K562 (cell line): ENCODE measurements around the gene C2. TPM values are rescaled to one million over a fixed set of nuclear protein-coding genes. Genes with fewer than 3 reads are reported as not detected.

ENCODE experiments used
- ATAC-seq: fragments of 200-7000 bp; cut with Tn5 transposase; 3 replicates; pipeline ENCODE4 v1.9.1; 2020; ENCODE audit warnings: moderate library complexity
- BruUV-seq: library from RNA; stranded (reverse); fragments of 400-500 nt; replicated peaks from 2 replicates; lab custom pipeline; 2021; lab: Mats Ljungman, UMichigan
- CTCF ChIA-PET: fragments of 300-600 bp; formaldehyde crosslinking; extraction: SDS; loops from one replicate; lab custom pipeline; 2021; ENCODE audit warnings: low intra/inter-chr PET ratio; lab: Yijun Ruan, JAX
- POLR2A ChIA-PET: fragments of 300-600, 350-650 bp; sonication (Branson Sonifier 250); formaldehyde crosslinking; extraction: SDS; loops from one replicate; lab custom pipeline; 2021; ENCODE audit warnings: antibody characterized with exemption, inconsistent platforms; lab: Yijun Ruan, JAX
- DNase-seq, 4 experiments: peaks; one replicate each; pipeline versions ENCODE4 v3.0.0 to v3.0.0-alpha.2; 2011 to 2018; ENCODE audit warnings: low spot score in 3 of 4, mixed read lengths in 3 of 4; ENCODE audit errors: extremely low read depth in 1 of 4
- FAIRE-seq: peaks from 2 replicates; lab custom pipeline; 2011; peaks lifted over from hg19 to GRCh38; lab: Jason Lieb, UNC
- H2AFZ ChIP-seq: 2 replicates; pipeline ENCODE4 v1.6.0; 2011; ENCODE audit warnings: low read depth, low read length, control low read depth, inconsistent platforms
- H3K27ac ChIP-seq: fragments of 200-600 bp; 3 replicates; pipeline ENCODE4 v1.8.0; 2011; ENCODE audit warnings: low read depth, mild to moderate bottlenecking, control low read depth, inconsistent platforms, low read length, moderate library complexity, mixed read lengths; ENCODE audit errors: extremely low read depth
- H3K27me3 ChIP-seq, 2 experiments: fragments of 300-600 bp in 1 of 2; 2 replicates in 1 of 2; 3 replicates in 1 of 2; pipeline versions ENCODE4 v1.6.0 to v1.8.0; 2011; ENCODE audit warnings: inconsistent platforms in 2 of 2, low read length in 2 of 2, mild to moderate bottlenecking in 1 of 2, mixed read lengths in 1 of 2, moderate library complexity in 1 of 2; ENCODE audit not compliant: control insufficient read depth in 2 of 2, insufficient read depth in 2 of 2
- H3K36me3 ChIP-seq: fragments of 300-600 bp; 3 replicates; pipeline ENCODE4 v1.8.0; 2011; ENCODE audit warnings: mild to moderate bottlenecking, low read length, inconsistent platforms; ENCODE audit not compliant: control insufficient read depth, insufficient read depth
- H3K4me1 ChIP-seq, 2 experiments: fragments of 200-600 bp in 1 of 2; replicated peaks in 1 of 2; 2 replicates in 1 of 2; 3 replicates in 1 of 2; pipeline versions ENCODE4 v1.5.1 to v1.8.0; 2011; ENCODE audit warnings: inconsistent platforms in 2 of 2, low read length in 2 of 2, mild to moderate bottlenecking in 1 of 2, mixed read lengths in 1 of 2, moderate library complexity in 1 of 2; ENCODE audit not compliant: control insufficient read depth in 2 of 2, insufficient read depth in 2 of 2
- H3K4me2 ChIP-seq: 2 replicates; pipeline ENCODE4 v1.6.1; 2011; ENCODE audit warnings: low read length, control low read depth, inconsistent platforms, mixed read lengths; ENCODE audit not compliant: insufficient read depth
- H3K4me3 ChIP-seq: fragments of 200-600 bp; sonication (generic), shearing (Covaris generic); 2 replicates; pipeline ENCODE4 v1.5.1; 2016; ENCODE audit warnings: control low read depth, inconsistent platforms
- H3K79me2 ChIP-seq: fragments of 200-600 bp; 3 replicates; pipeline ENCODE4 v1.8.0; 2011; ENCODE audit warnings: low read length, inconsistent platforms; ENCODE audit not compliant: control insufficient read depth, insufficient read depth
- H3K9ac ChIP-seq, 2 experiments: 2 replicates each; pipeline versions ENCODE4 v1.6.0 to v1.6.1; 2011; ENCODE audit warnings: low read depth in 2 of 2, low read length in 2 of 2, control low read depth in 1 of 2, inconsistent platforms in 1 of 2, mild to moderate bottlenecking in 1 of 2, mixed read lengths in 1 of 2; ENCODE audit not compliant: insufficient read depth in 1 of 2
- H3K9me1 ChIP-seq: one replicate; pipeline ENCODE4 v1.6.0; 2011; ENCODE audit warnings: inconsistent platforms, mild to moderate bottlenecking, low read length, moderate library complexity; ENCODE audit not compliant: control insufficient read depth, insufficient read depth
- H3K9me3 ChIP-seq: replicated peaks from 2 replicates; pipeline ENCODE4 v1.5.1; 2011; ENCODE audit warnings: low read depth, low read length, inconsistent platforms; ENCODE audit not compliant: control insufficient read depth, insufficient read depth
- H4K20me1 ChIP-seq: replicated peaks from 2 replicates; pipeline ENCODE4 v1.6.1; 2011; ENCODE audit warnings: low read length, inconsistent platforms, mixed read lengths; ENCODE audit not compliant: control insufficient read depth, insufficient read depth
- CHD7 ChIP-seq: fragments of 200-600 bp; sonication (generic); IDR thresholded peaks from one replicate; pipeline ENCODE4 v1.6.1; 2012; ENCODE audit warnings: mild to moderate bottlenecking, low read depth, low read length, inconsistent platforms
- MYC ChIP-seq, 2 experiments: fragments of 250-450 bp in 1 of 2; sonication (Bioruptor Pico) in 1 of 2; IDR thresholded peaks; 2 replicates each; pipeline versions ENCODE4 v1.5.1 to v1.6.1; 2012 to 2021; ENCODE audit warnings: low read depth in 2 of 2, borderline replicate concordance in 1 of 2, improper control_type of control experiment in 1 of 2, low read length in 1 of 2, mild to moderate bottlenecking in 1 of 2, moderate library complexity in 1 of 2
- PHB ChIP-seq: fragments of 250-450 bp; sonication (Bioruptor Pico); IDR thresholded peaks from 2 replicates; pipeline ENCODE4 v1.5.0; 2021
- ZNF133 ChIP-seq: fragments of 250-450 bp; sonication (Bioruptor Pico); IDR thresholded peaks from 2 replicates; pipeline ENCODE4 v1.4.0; 2020; ENCODE audit warnings: mild to moderate bottlenecking
- ZNF644 ChIP-seq: fragments of 200-800 bp; sonication (Bioruptor generic); IDR thresholded peaks from 2 replicates; pipeline ENCODE4 v1.6.1; 2016; ENCODE audit warnings: low read depth, missing genetic modification characterization, missing compliant biosample characterization
- WGBS: fragments of 100-300 bp; shearing (Covaris generic); methylation state at CpG from one replicate; pipeline ENCODE4 v1.1.6; 2016; ENCODE audit warnings: low coverage, mixed read lengths; ENCODE audit not compliant: insufficient coverage; ENCODE audit errors: missing lambda C conversion rate; 5-methylcytosine and 5-hydroxymethylcytosine counted together
- in situ Hi-C: fragments of 300-500 bp; cut with MboI; formaldehyde crosslinking; loops from 4 replicates; pipeline ENCODE4 v1.15.0; 2018; ENCODE audit warnings: inconsistent platforms, mixed read lengths
- intact Hi-C: fragments of 100-400 bp; cut with micrococcal nuclease; formaldehyde crosslinking; loops from 2 replicates; pipeline ENCODE4 v1.14.2; 2022
- polyA plus RNA-seq, 8 experiments: library from polyadenylated mRNA; depleted of rRNA in 4 of 8; stranded (reverse) in 5 of 8; unstranded in 3 of 8; fragments of >200 nt; fragmentation: Nextera tagmentation in 2 of 8; fragmentation: Illumina TruSeq in 1 of 8; extraction: Ambion mirVana in 2 of 8; extraction: Trizol in 1 of 8; gene quantifications; 2 replicates each; pipeline versions ENCODE4 v1.2.1 to v1.2.3, GENCODE V29; 2011 to 2014; ENCODE audit warnings: inconsistent platforms in 1 of 8, missing spikeins in 1 of 8
- total RNA-seq, 7 experiments: library from RNA; depleted of rRNA in 6 of 7; stranded (reverse); fragments of >200 nt in 6 of 7; fragmentation: Illumina TruSeq in 2 of 7; extraction: Trizol in 2 of 7; gene quantifications; 2 replicates each; pipeline versions ENCODE4 v1.2.1 to v1.2.3, GENCODE V29; 2011 to 2021; ENCODE audit warnings: low replicate concordance in 1 of 7
- TF ChIP-seq, protein P1 (sequence below): fragments of 450-650 bp; IDR thresholded peaks from 2 replicates; pipeline ENCODE4 v1.6.1; 2017; ENCODE audit warnings: antibody characterized with exemption, mild to moderate bottlenecking

The C2 gene
- total and polyA plus RNA-seq, 9 of the 15 experiments (the other 6 are each of a cell fraction or from before 2014, with no cell fraction given), result 0.05 to 1.1 (median 0.39) TPM; not detected in 1

- DNase-seq, result no peak
- Histone ChIP-seq H3K9me1 (no peaks in the 10 kb centered on the region), H3K4me3 (no peak overlapping the region), H2AFZ (no peak overlapping the region), H3K27me3 (no peaks in the 10 kb centered on the region), H3K27ac (no peak overlapping the region), H3K4me2 (no peak overlapping the region), H3K4me1 (peaks cover 0 to 33% of the 10 kb centered on the region in 2 experiments; a peak in 1 of 5 replicates), H3K79me2 (no peaks in the 10 kb centered on the region), H4K20me1 (no peaks in the 10 kb centered on the region), H3K36me3 (peaks cover 94% of the 10 kb centered on the region; the same call in 2 of the 3 replicates), H3K9me3 (no peaks in the 10 kb centered on the region), H3K9ac (no peak overlapping the region)
- intact Hi-C loops (no loop called here), in situ Hi-C loops (no loop called here)
- no peak for ATAC-seq
- 89% methylated on average over 18 of the region's 22 CpGs for WGBS
- FAIRE-seq, result no peak
- no TSS peak for BruUV-seq
- POLR2A ChIA-PET, result interaction anchor here (0.6 to 1.6 kb wide), 5 partner anchors 9 to 17 kb away, joined by 3 to 8 read pairs (median 4); no protein-coding TSS in a partner anchor
- CTCF ChIA-PET, result no interaction called here
- TF ChIP-seq, protein P1, sequence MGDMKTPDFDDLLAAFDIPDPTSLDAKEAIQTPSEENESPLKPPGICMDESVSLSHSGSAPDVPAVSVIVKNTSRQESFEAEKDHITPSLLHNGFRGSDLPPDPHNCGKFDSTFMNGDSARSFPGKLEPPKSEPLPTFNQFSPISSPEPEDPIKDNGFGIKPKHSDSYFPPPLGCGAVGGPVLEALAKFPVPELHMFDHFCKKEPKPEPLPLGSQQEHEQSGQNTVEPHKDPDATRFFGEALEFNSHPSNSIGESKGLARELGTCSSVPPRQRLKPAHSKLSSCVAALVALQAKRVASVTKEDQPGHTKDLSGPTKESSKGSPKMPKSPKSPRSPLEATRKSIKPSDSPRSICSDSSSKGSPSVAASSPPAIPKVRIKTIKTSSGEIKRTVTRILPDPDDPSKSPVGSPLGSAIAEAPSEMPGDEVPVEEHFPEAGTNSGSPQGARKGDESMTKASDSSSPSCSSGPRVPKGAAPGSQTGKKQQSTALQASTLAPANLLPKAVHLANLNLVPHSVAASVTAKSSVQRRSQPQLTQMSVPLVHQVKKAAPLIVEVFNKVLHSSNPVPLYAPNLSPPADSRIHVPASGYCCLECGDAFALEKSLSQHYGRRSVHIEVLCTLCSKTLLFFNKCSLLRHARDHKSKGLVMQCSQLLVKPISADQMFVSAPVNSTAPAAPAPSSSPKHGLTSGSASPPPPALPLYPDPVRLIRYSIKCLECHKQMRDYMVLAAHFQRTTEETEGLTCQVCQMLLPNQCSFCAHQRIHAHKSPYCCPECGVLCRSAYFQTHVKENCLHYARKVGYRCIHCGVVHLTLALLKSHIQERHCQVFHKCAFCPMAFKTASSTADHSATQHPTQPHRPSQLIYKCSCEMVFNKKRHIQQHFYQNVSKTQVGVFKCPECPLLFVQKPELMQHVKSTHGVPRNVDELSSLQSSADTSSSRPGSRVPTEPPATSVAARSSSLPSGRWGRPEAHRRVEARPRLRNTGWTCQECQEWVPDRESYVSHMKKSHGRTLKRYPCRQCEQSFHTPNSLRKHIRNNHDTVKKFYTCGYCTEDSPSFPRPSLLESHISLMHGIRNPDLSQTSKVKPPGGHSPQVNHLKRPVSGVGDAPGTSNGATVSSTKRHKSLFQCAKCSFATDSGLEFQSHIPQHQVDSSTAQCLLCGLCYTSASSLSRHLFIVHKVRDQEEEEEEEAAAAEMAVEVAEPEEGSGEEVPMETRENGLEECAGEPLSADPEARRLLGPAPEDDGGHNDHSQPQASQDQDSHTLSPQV, result no peak
- no peak for TF ChIP-seq PHB (CRISPR knock-in tag)
- TF ChIP-seq ZNF644 (tag), result no peak
- no peak for TF ChIP-seq ZNF133 (CRISPR knock-in tag)
- no peak for TF ChIP-seq MYC (IDR thresholded peaks at IDR 0.05; ENCODE audit: low read depth, low read length)
- no peak for TF ChIP-seq MYC (CRISPR knock-in tag; IDR thresholded peaks at IDR 0.05; ENCODE audit: borderline replicate concordance, low read depth)
- TF ChIP-seq CHD7, result no peak
These were observed 42.9 kb upstream of the C2 start for GRCh38 chr6:31884528-31885035.
